GM18498 (cell line): Measurements from ENCODE around the gene NFE2L3.
A peak's percentile ranks its signal among the peaks of the same experiment; 100 is the strongest.
"Not testable (repeated sequence)": the region's sequence is repeated elsewhere in the genome, so short reads cannot be mapped to it uniquely, and the experiment has no call there.

Experiments
- ATAC-seq: cut with Tn5 transposase; IDR thresholded peaks from one replicate; pipeline ENCODE4 v1.9.1; 2021; ENCODE audit warnings: mild to moderate bottlenecking, moderate library complexity; ENCODE audit not compliant: unreplicated experiment

The NFE2L3 gene

GRCh38 chr7:26145238-26145637 lies 6.8 kb upstream of the NFE2L3 start:
- no peak for ATAC-seq

- no peak for ATAC-seq
These were observed 5.0 kb upstream of the NFE2L3 start for GRCh38 chr7:26147030-26147429.

- ATAC-seq: not testable (repeated sequence)
These were observed 4.2 kb upstream of the NFE2L3 start for GRCh38 chr7:26147646-26148306.

GRCh38 chr7:26148307-26148700 lies 3.7 kb upstream of the NFE2L3 start:
- not testable (repeated sequence) for ATAC-seq

- no peak for ATAC-seq
These were observed 2.5 kb upstream of the NFE2L3 start for GRCh38 chr7:26149391-26149977.

GRCh38 chr7:26151096-26151495 lies 902 bp upstream of the NFE2L3 start:
- no peak for ATAC-seq

GRCh38 chr7:26151650-26151952 lies 397 bp upstream of the NFE2L3 start:
- no peak for ATAC-seq

- ATAC-seq: peak; percentile 35
These were observed 813 bp downstream of the NFE2L3 start for GRCh38 chr7:26152782-26153240.

GRCh38 chr7:26153241-26153822 lies 1.3 kb downstream of the NFE2L3 start:
- ATAC-seq: no peak

GRCh38 chr7:26153823-26154783 lies 2.1 kb downstream of the NFE2L3 start:
- ATAC-seq: no peak

GRCh38 chr7:26155531-26156375 lies 3.8 kb downstream of the NFE2L3 start:
- ATAC-seq: no peak

GRCh38 chr7:26156451-26157420 lies 4.7 kb downstream of the NFE2L3 start:
- peak; percentile 23 for ATAC-seq

- no peak for ATAC-seq
These were observed 5.6 kb downstream of the NFE2L3 start for GRCh38 chr7:26157520-26158105.

- no peak for ATAC-seq
These were observed 7.2 kb downstream of the NFE2L3 start for GRCh38 chr7:26159243-26159642.

- ATAC-seq: no peak
These were observed 8.9 kb downstream of the NFE2L3 start for GRCh38 chr7:26160896-26161295.

- ATAC-seq: no peak
These were observed 10.4 kb downstream of the NFE2L3 start for GRCh38 chr7:26162431-26162830.

- ATAC-seq: not testable (repeated sequence)
These were observed 11.8 kb downstream of the NFE2L3 start for GRCh38 chr7:26163804-26164203.

GRCh38 chr7:26165950-26166683 lies 14.1 kb downstream of the NFE2L3 start:
- ATAC-seq: peak; percentile 9
